HCT116 (cell line): ENCODE results near the gene ACACB. TPM values are rescaled to one million over a fixed set of nuclear protein-coding genes. Genes with fewer than 3 reads are reported as not detected.

Experiments used
- ATAC-seq: fragments of 200-7000 bp; cut with Tn5 transposase; 2 replicates; pipeline ENCODE4 v1.9.1; 2020; ENCODE audit warnings: mild to moderate bottlenecking, moderate library complexity
- BruUV-seq: library from RNA; stranded (reverse); fragments of 400-500 nt; replicated peaks from 2 replicates; lab custom pipeline; 2021; lab: Mats Ljungman, UMichigan
- CTCF ChIA-PET: fragments of 300-600 bp; sonication (Branson Sonifier 250); formaldehyde crosslinking; loops from one replicate; lab custom pipeline; 2021; ENCODE audit warnings: antibody characterized with exemption; lab: Charles Lee
- POLR2A ChIA-PET: fragments of 300-600, 350-600 bp; sonication (Branson Sonifier 250); formaldehyde crosslinking; loops from one replicate; lab custom pipeline; 2021; ENCODE audit warnings: antibody characterized with exemption; lab: Charles Lee
- RAD21 ChIA-PET, 2 experiments: fragments of 300-600 bp; sonication (Branson Sonifier 250); formaldehyde crosslinking; loops; one replicate each; lab custom pipeline; 2023; ENCODE audit warnings: low total read pairs in 2 of 2; ENCODE audit not compliant: uncharacterized antibody in 2 of 2, unreplicated experiment in 2 of 2, low non-redundant PET in 1 of 2; lab: Charles Lee
- DNase-seq: peaks from one replicate; pipeline ENCODE4 v3.0.0-alpha.2; 2010; ENCODE audit warnings: low read depth, low spot score
- H2AFZ ChIP-seq: fragments of 200-600 bp; shearing (Covaris generic), sonication (generic); 2 replicates; pipeline ENCODE4 v1.6.1; 2017; ENCODE audit warnings: low read depth, mixed run types, mixed read lengths, antibody characterized with exemption, low read length; ENCODE audit not compliant: poor library complexity, severe bottlenecking
- H3K27ac ChIP-seq: 2 replicates; pipeline ENCODE4 v1.5.1; 2012; ENCODE audit warnings: low read depth, low read length
- H3K27me3 ChIP-seq: fragments of 200-600 bp; sonication (generic); 2 replicates; pipeline ENCODE4 v1.6.1; 2016; ENCODE audit warnings: mixed run types, low read length, mixed read lengths; ENCODE audit not compliant: insufficient read depth
- H3K36me3 ChIP-seq, 2 experiments: fragments of 200-500 bp in 1 of 2; fragments of 200-600 bp in 1 of 2; sonication (Bioruptor generic) in 1 of 2; sonication (generic) in 1 of 2; 2 replicates each; pipeline versions ENCODE4 v1.5.1 to v1.6.1; 2014 to 2016; ENCODE audit warnings: low read length in 2 of 2, inconsistent platforms in 1 of 2, mixed read lengths in 1 of 2, mixed run types in 1 of 2; ENCODE audit not compliant: insufficient read depth in 2 of 2, control insufficient read depth in 1 of 2
- H3K4me1 ChIP-seq, 2 experiments: fragments of 200-600 bp in 1 of 2; sonication (generic) in 1 of 2; 2 replicates each; pipeline versions ENCODE4 v1.5.1 to v1.6.1; 2012 to 2017; ENCODE audit warnings: low read length in 2 of 2, inconsistent platforms in 1 of 2, mild to moderate bottlenecking in 1 of 2, mixed read lengths in 1 of 2, mixed run types in 1 of 2, moderate library complexity in 1 of 2; ENCODE audit not compliant: insufficient read depth in 2 of 2, control insufficient read depth in 1 of 2
- H3K4me2 ChIP-seq: fragments of 200-600 bp; sonication (generic); 2 replicates; pipeline ENCODE4 v1.6.1; 2017; ENCODE audit warnings: mixed run types, low read length, mixed read lengths
- H3K4me3 ChIP-seq, 2 experiments: fragments of 200-600 bp in 1 of 2; sonication (generic) in 1 of 2; replicated peaks in 1 of 2; 2 replicates each; pipeline ENCODE4 v1.5.1; 2011 to 2016; ENCODE audit warnings: low read length in 2 of 2, control low read depth in 1 of 2, low read depth in 1 of 2, mild to moderate bottlenecking in 1 of 2, mixed read lengths in 1 of 2, mixed run types in 1 of 2
- H3K79me2 ChIP-seq: fragments of 200-600 bp; sonication (generic); 2 replicates; pipeline ENCODE4 v1.6.1; 2017; ENCODE audit warnings: mild to moderate bottlenecking, mixed run types, low read length, moderate library complexity, mixed read lengths; ENCODE audit not compliant: insufficient read depth
- H3K9ac ChIP-seq: fragments of 200-600 bp; sonication (generic); 2 replicates; pipeline ENCODE4 v1.6.1; 2016; ENCODE audit warnings: low read length, mixed read lengths
- H3K9me2 ChIP-seq: fragments of 200-600 bp; sonication (generic), shearing (Covaris generic); 2 replicates; pipeline ENCODE4 v1.6.1; 2017; ENCODE audit warnings: mixed run types, mild to moderate bottlenecking, moderate library complexity; ENCODE audit not compliant: insufficient read depth
- H3K9me3 ChIP-seq, 2 experiments: fragments of 200-500 bp in 1 of 2; fragments of 200-600 bp in 1 of 2; sonication (Bioruptor generic) in 1 of 2; sonication (generic) in 1 of 2; 2 replicates each; pipeline ENCODE4 v1.6.1; 2014 to 2017; ENCODE audit warnings: low read length in 2 of 2, mixed read lengths in 2 of 2, inconsistent platforms in 1 of 2, low read depth in 1 of 2, mild to moderate bottlenecking in 1 of 2, mixed run types in 1 of 2, moderate library complexity in 1 of 2; ENCODE audit not compliant: control insufficient read depth in 1 of 2, insufficient read depth in 1 of 2
- H4K20me1 ChIP-seq: fragments of 200-600 bp; sonication (generic), shearing (Covaris generic); 2 replicates; pipeline ENCODE4 v1.6.1; 2017; ENCODE audit warnings: mixed run types, mild to moderate bottlenecking, moderate library complexity; ENCODE audit not compliant: insufficient read depth
- ATF3 ChIP-seq: IDR thresholded peaks from 2 replicates; pipeline ENCODE4 v1.6.1; 2012
- CEBPB ChIP-seq: IDR thresholded peaks from 2 replicates; pipeline ENCODE4 v1.6.1; 2012; ENCODE audit warnings: low read depth
- EGR1 ChIP-seq: IDR thresholded peaks from 2 replicates; pipeline ENCODE4 v1.6.1; 2012; ENCODE audit warnings: low read depth
- EZH2 ChIP-seq: fragments of 200-600 bp; sonication (generic); IDR thresholded peaks from 2 replicates; pipeline ENCODE4 v1.6.1; 2017; ENCODE audit warnings: antibody characterized with exemption, mixed run types
- POLR2AphosphoS5 ChIP-seq: IDR thresholded peaks from 2 replicates; pipeline ENCODE4 v1.6.1; 2011; ENCODE audit warnings: mild to moderate bottlenecking, low read depth, low read length, moderate library complexity
- RAD21 ChIP-seq: IDR thresholded peaks from 2 replicates; pipeline ENCODE4 v1.6.1; 2012; ENCODE audit warnings: low read depth, mild to moderate bottlenecking
- SIN3A ChIP-seq: IDR thresholded peaks from 2 replicates; pipeline ENCODE4 v1.6.1; 2012; ENCODE audit warnings: low read depth
- SRF ChIP-seq: IDR thresholded peaks from 2 replicates; pipeline ENCODE4 v1.6.1; 2012; ENCODE audit warnings: low read depth
- ZBTB33 ChIP-seq: IDR thresholded peaks from 2 replicates; pipeline ENCODE4 v1.6.1; 2011; ENCODE audit warnings: mild to moderate bottlenecking, low read length, moderate library complexity; ENCODE audit not compliant: insufficient replicate concordance; ENCODE audit errors: extremely low read depth
- ZNF274 ChIP-seq: fragments of 200-500 bp; sonication (Bioruptor generic); IDR thresholded peaks from 2 replicates; pipeline ENCODE4 v1.6.1; 2014; ENCODE audit warnings: mild to moderate bottlenecking, low read depth, low read length, inconsistent platforms
- intact Hi-C: fragments of 100-400 bp; cut with micrococcal nuclease; formaldehyde crosslinking; loops from 2 replicates; pipeline ENCODE4 v1.10.0; 2022
- total RNA-seq: library from RNA; stranded (reverse); gene quantifications from one replicate; pipeline ENCODE4 v1.2.1, GENCODE V29; 2021; ENCODE audit not compliant: unreplicated experiment
- TF ChIP-seq, protein P1 (sequence below): IDR thresholded peaks from 2 replicates; pipeline ENCODE4 v1.6.1; 2012

The ACACB gene
- total RNA-seq, 1 experiment from 2014 or later, result 11.1 TPM

DNA sequence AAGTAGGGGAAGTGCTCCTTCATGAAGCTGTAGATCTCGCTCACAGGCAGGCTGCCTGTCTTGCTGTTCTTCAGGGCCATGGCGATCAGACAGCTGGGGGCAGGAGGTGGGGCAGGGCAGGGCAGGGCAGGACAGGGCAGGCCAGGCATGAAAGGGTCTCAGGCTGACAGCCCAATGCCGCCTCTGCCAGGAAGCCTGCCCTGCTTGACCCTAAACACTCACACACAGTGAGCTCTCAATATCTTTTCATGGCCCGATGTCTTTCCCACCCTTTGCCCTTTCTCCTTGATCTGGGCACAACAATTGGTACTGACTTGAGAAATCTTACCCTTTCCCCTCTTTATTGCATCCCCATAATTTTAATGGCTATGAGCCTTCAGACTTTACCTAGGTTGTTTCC is 170.3 kb downstream of the ACACB start:
- H3K27me3 ChIP-seq, result no peaks in the 10 kb centered on the region
- ChIA-PET RAD21 (no interaction called here), POLR2A (interaction anchor here (0.6 kb wide), 1 partner anchor 110 kb away, joined by 3 read pairs; no protein-coding TSS in a partner anchor), CTCF (no interaction called here)
- TF ChIP-seq EGR1, result no peak
- no peak for TF ChIP-seq POLR2AphosphoS5
- no peak for TF ChIP-seq SIN3A
- no peak for TF ChIP-seq ZBTB33
- no peak for TF ChIP-seq EZH2
- TF ChIP-seq SRF, result no peak
- no peak for TF ChIP-seq ZNF274
- TF ChIP-seq, protein P1, sequence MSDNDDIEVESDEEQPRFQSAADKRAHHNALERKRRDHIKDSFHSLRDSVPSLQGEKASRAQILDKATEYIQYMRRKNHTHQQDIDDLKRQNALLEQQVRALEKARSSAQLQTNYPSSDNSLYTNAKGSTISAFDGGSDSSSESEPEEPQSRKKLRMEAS, result no peak
- TF ChIP-seq ATF3, result no peak
- no peak for TF ChIP-seq CEBPB
- TF ChIP-seq RAD21, result no peak
- no peaks in the 10 kb centered on the region for H3K79me2 ChIP-seq
- no peaks in the 10 kb centered on the region for H3K4me1 ChIP-seq
- no peaks in the 10 kb centered on the region for H3K9me3 ChIP-seq
- no peaks in the 10 kb centered on the region for H4K20me1 ChIP-seq
- DNase-seq, result no peak
- H3K4me3 ChIP-seq, result no peak overlapping the region
- ATAC-seq, result no peak
- H3K9me2 ChIP-seq, result no peaks in the 10 kb centered on the region
- H3K9ac ChIP-seq, result no peak overlapping the region
- intact Hi-C loops, result no loop called here
- no peak overlapping the region for H3K4me2 ChIP-seq
- no peak overlapping the region for H2AFZ ChIP-seq
- no peaks in the 10 kb centered on the region for H3K36me3 ChIP-seq
- no TSS peak for BruUV-seq
- no peak overlapping the region for H3K27ac ChIP-seq
